Upper lobe of left lung (tissue), 4 donors: ENCODE data around the gene PIM1.

ENCODE experiments used
- EP300 ChIP-seq, 4 donors: sonication (generic); formaldehyde crosslinking; IDR thresholded peaks; one replicate each; pipeline ENCODE4 v1.5.1; 2017; ENCODE audit warnings: antibody characterized with exemption in 4 of 4, control low read depth in 2 of 4
- POLR2A ChIP-seq, 4 donors: fragments of 450-650 bp; IDR thresholded peaks; one replicate each; pipeline ENCODE4 v1.5.1; 2016 to 2017; ENCODE audit warnings: antibody characterized with exemption in 4 of 4, mild to moderate bottlenecking in 2 of 4
- TF ChIP-seq, protein P1 (sequence below), 6 experiments: fragments of 450-650 bp in 4 of 6; fragments of 200-600 bp in 2 of 6; sonication (generic) in 2 of 6; IDR thresholded peaks; one replicate each; pipeline ENCODE4 v1.5.1; 2016 to 2019; ENCODE audit warnings: antibody characterized with exemption in 6 of 6

DNA sequence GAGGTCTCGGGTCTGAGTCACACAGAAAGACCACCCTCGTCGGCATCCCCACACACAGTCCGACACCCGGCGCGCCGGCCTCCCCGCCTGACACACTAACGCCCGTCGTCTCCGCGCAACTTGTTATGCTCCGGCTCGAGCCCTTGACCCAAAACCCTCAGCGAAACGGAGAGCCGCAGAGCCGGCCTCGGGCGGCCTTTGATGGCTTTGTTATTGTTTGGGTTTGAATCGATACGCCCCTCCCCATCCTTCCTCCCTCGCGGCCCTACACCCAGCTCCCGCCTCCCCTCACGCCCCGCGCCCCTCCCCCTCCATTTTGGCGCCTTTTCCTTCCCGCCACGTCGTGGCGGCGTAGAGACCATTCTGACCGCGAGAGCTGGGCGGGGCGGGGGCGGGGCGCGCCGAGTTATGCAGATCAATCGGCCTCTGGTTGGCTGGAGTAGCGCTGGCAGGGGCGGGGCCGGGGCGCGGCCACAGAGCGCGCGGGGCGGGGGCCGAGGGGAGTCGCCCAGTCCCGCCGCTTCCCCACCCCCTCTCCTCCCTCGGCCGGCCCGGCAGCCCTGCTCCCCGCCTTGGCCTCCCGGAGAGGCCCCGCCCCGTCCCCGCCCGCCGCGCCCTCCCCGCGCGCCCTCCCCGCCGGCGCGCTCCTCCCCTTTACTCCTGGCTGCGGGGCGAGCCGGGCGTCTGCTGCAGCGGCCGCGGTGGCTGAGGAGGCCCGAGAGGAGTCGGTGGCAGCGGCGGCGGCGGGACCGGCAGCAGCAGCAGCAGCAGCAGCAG, at the start of gene PIM1:
- TF ChIP-seq POLR2A (IDR thresholded peaks at IDR 0.05): peak in 3 of 4 donors; percentile 60 to 98 (median 93)
- TF ChIP-seq, protein P1, sequence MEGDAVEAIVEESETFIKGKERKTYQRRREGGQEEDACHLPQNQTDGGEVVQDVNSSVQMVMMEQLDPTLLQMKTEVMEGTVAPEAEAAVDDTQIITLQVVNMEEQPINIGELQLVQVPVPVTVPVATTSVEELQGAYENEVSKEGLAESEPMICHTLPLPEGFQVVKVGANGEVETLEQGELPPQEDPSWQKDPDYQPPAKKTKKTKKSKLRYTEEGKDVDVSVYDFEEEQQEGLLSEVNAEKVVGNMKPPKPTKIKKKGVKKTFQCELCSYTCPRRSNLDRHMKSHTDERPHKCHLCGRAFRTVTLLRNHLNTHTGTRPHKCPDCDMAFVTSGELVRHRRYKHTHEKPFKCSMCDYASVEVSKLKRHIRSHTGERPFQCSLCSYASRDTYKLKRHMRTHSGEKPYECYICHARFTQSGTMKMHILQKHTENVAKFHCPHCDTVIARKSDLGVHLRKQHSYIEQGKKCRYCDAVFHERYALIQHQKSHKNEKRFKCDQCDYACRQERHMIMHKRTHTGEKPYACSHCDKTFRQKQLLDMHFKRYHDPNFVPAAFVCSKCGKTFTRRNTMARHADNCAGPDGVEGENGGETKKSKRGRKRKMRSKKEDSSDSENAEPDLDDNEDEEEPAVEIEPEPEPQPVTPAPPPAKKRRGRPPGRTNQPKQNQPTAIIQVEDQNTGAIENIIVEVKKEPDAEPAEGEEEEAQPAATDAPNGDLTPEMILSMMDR (IDR thresholded peaks at IDR 0.05): no peak
- no peak for TF ChIP-seq EP300 (IDR thresholded peaks at IDR 0.05)
